GM12878 (cell line): Measurements from ENCODE around the gene SKAP1. TPM values are rescaled to one million over a fixed set of nuclear protein-coding genes. Genes with fewer than 3 reads are reported as not detected.

ENCODE experiments used
- ATAC-seq: fragments of 200-7000 bp; cut with Tn5 transposase; 3 replicates; pipeline ENCODE4 v1.9.1; 2020; ENCODE audit warnings: mild to moderate bottlenecking, moderate library complexity
- BruUV-seq: library from RNA; stranded (reverse); fragments of 400-500 nt; replicated peaks from 2 replicates; lab custom pipeline; 2021; lab: Mats Ljungman, UMichigan
- CTCF ChIA-PET: fragments of 300-600 bp; sonication (Branson Sonifier 250); formaldehyde crosslinking; extraction: SDS; loops from one replicate; lab custom pipeline; 2021; ENCODE audit warnings: inconsistent platforms; lab: Yijun Ruan, JAX
- POLR2A ChIA-PET: fragments of 350-600 bp; formaldehyde crosslinking; extraction: SDS; loops from one replicate; lab custom pipeline; 2021; ENCODE audit warnings: inconsistent platforms; lab: Charles Lee
- RAD21 ChIA-PET: fragments of 300-600 bp; sonication (Branson Sonifier 250); formaldehyde crosslinking; loops from one replicate; lab custom pipeline; 2023; ENCODE audit warnings: antibody characterized with exemption; ENCODE audit not compliant: unreplicated experiment; lab: Charles Lee
- SMC1A ChIA-PET: fragments of 300-600 bp; sonication (Branson Sonifier 250); formaldehyde crosslinking; loops from one replicate; lab custom pipeline; 2023; ENCODE audit not compliant: unreplicated experiment, uncharacterized antibody; lab: Charles Lee
- DNase-seq: peaks from one replicate; pipeline ENCODE4 v3.0.0-alpha.2; 2011; ENCODE audit warnings: low read depth, low spot score
- FAIRE-seq: peaks from 3 replicates; lab custom pipeline; 2011; peaks lifted over from hg19 to GRCh38; lab: Jason Lieb, UNC
- H2AFZ ChIP-seq: 2 replicates; pipeline ENCODE4 v1.6.0; 2011; ENCODE audit warnings: low read depth, low read length, control low read depth; ENCODE audit not compliant: control insufficient read depth
- H3K27ac ChIP-seq: 2 replicates; pipeline ENCODE4 v1.5.1; 2011; ENCODE audit warnings: control low read depth; ENCODE audit not compliant: control insufficient read depth, insufficient read depth
- H3K27me3 ChIP-seq, 2 experiments: replicated peaks in 1 of 2; 2 replicates each; pipeline versions ENCODE4 v1.6.0 to v1.6.1; 2011; ENCODE audit warnings: low read length in 1 of 2; ENCODE audit not compliant: control insufficient read depth in 2 of 2, insufficient read depth in 2 of 2
- H3K36me3 ChIP-seq, 2 experiments: 2 replicates each; pipeline ENCODE4 v1.5.1; 2011; ENCODE audit warnings: low read length in 1 of 2; ENCODE audit not compliant: control insufficient read depth in 2 of 2, insufficient read depth in 2 of 2
- H3K4me1 ChIP-seq: 2 replicates; pipeline ENCODE4 v1.6.1; 2011; ENCODE audit warnings: mild to moderate bottlenecking, low read length, moderate library complexity, mixed read lengths; ENCODE audit not compliant: control insufficient read depth, insufficient read depth
- H3K4me2 ChIP-seq: 2 replicates; pipeline ENCODE4 v1.6.0; 2011; ENCODE audit warnings: control low read depth; ENCODE audit not compliant: control insufficient read depth, insufficient read depth
- H3K4me3 ChIP-seq: fragments of 200-600 bp; sonication (generic); 2 replicates; pipeline ENCODE4 v1.5.1; 2016
- H3K79me2 ChIP-seq: 2 replicates; pipeline ENCODE4 v1.6.0; 2011; ENCODE audit warnings: low read length; ENCODE audit not compliant: control insufficient read depth, insufficient read depth
- H3K9ac ChIP-seq: 2 replicates; pipeline ENCODE4 v1.8.0; 2011; ENCODE audit warnings: low read length, control low read depth, mixed read lengths; ENCODE audit not compliant: control insufficient read depth, insufficient read depth
- H3K9me3 ChIP-seq: replicated peaks from 3 replicates; pipeline ENCODE4 v1.5.1; 2011; ENCODE audit warnings: mild to moderate bottlenecking, low read length; ENCODE audit not compliant: control insufficient read depth, insufficient read depth
- H4K20me1 ChIP-seq: 2 replicates; pipeline ENCODE4 v1.6.0; 2011; ENCODE audit not compliant: control insufficient read depth, insufficient read depth
- BCL11A ChIP-seq: IDR thresholded peaks from 2 replicates; pipeline ENCODE4 v1.6.1; 2011; ENCODE audit warnings: low read depth, low read length
- BHLHE40 ChIP-seq, 2 experiments: fragments of 450-650 bp in 1 of 2; IDR thresholded peaks; 2 replicates each; pipeline ENCODE4 v1.6.1; 2011 to 2017; ENCODE audit warnings: low read depth in 2 of 2, borderline replicate concordance in 1 of 2, improper control_type of control experiment in 1 of 2, low read length in 1 of 2, mild to moderate bottlenecking in 1 of 2
- BMI1 ChIP-seq: fragments of 450-650 bp; IDR thresholded peaks from 2 replicates; pipeline ENCODE4 v1.6.1; 2016; ENCODE audit warnings: mild to moderate bottlenecking, moderate library complexity, borderline replicate concordance
- CHD1 ChIP-seq: IDR thresholded peaks from 2 replicates; pipeline ENCODE4 v1.6.1; 2012; ENCODE audit warnings: low read depth, low read length, improper control_type of control experiment
- CREM ChIP-seq: IDR thresholded peaks from 2 replicates; pipeline ENCODE4 v1.6.1; 2014; ENCODE audit warnings: antibody characterized with exemption, low read depth
- FOS ChIP-seq: IDR thresholded peaks from 3 replicates; pipeline ENCODE4 v1.6.1; 2011; ENCODE audit warnings: borderline replicate concordance; ENCODE audit not compliant: insufficient read length; ENCODE audit errors: extremely low read depth
- GATAD2B ChIP-seq: fragments of 450-650 bp; conservative IDR thresholded peaks from 2 replicates; pipeline ENCODE4 v1.6.1; 2017; ENCODE audit warnings: low read depth, mild to moderate bottlenecking, moderate library complexity
- MEF2A ChIP-seq: IDR thresholded peaks from 2 replicates; pipeline ENCODE4 v1.6.1; 2011; ENCODE audit warnings: low read depth, mild to moderate bottlenecking, low read length, moderate library complexity; ENCODE audit not compliant: insufficient read depth
- MYB ChIP-seq: fragments of 150-350 bp; IDR thresholded peaks from 2 replicates; pipeline ENCODE4 v1.6.1; 2014; ENCODE audit warnings: mild to moderate bottlenecking, low read depth, low read length, borderline replicate concordance
- NFIC ChIP-seq: IDR thresholded peaks from 2 replicates; pipeline ENCODE4 v1.6.1; 2012; ENCODE audit warnings: low read depth, mild to moderate bottlenecking, inconsistent platforms, low read length, moderate library complexity
- NRF1 ChIP-seq: conservative IDR thresholded peaks from 2 replicates; pipeline ENCODE4 v1.6.1; 2011; ENCODE audit warnings: mild to moderate bottlenecking, low read depth, low read length, improper control_type of control experiment
- PAX5 ChIP-seq: IDR thresholded peaks from 2 replicates; pipeline ENCODE4 v1.6.1; 2011; ENCODE audit warnings: low read depth, low read length, borderline replicate concordance
- RAD51 ChIP-seq: fragments of 450-650 bp; IDR thresholded peaks from 2 replicates; pipeline ENCODE4 v1.6.1; 2016; ENCODE audit warnings: moderate library complexity, mild to moderate bottlenecking, inconsistent platforms
- RUNX3 ChIP-seq: IDR thresholded peaks from 2 replicates; pipeline ENCODE4 v1.6.1; 2012; ENCODE audit warnings: low read length, inconsistent platforms
- SIN3A ChIP-seq: IDR thresholded peaks from 2 replicates; pipeline ENCODE4 v1.6.1; 2012; ENCODE audit warnings: low read depth, low read length, improper control_type of control experiment
- STAT1 ChIP-seq: fragments of 450-650 bp; conservative IDR thresholded peaks from 2 replicates; pipeline ENCODE4 v1.6.1; 2014; ENCODE audit warnings: antibody characterized with exemption, mild to moderate bottlenecking
- TCF7 ChIP-seq: IDR thresholded peaks from 2 replicates; pipeline ENCODE4 v1.6.1; 2014; ENCODE audit warnings: antibody characterized with exemption, borderline replicate concordance
- WGBS: methylation state at CpG from one replicate; pipeline ENCODE4 v1.1.6; 2016; ENCODE audit warnings: low lambda C conversion rate; ENCODE audit not compliant: insufficient replicate concordance, insufficient coverage; ENCODE audit errors: missing lambda C conversion rate; 5-methylcytosine and 5-hydroxymethylcytosine counted together
- in situ Hi-C: fragments of 300-500 bp; cut with MboI; formaldehyde crosslinking; loops from 9 replicates; pipeline ENCODE4 v1.14.3; 2018; ENCODE audit warnings: mixed read lengths
- intact Hi-C: fragments of 100-400 bp; cut with micrococcal nuclease; formaldehyde crosslinking; loops from one replicate; pipeline ENCODE4 v1.14.2; 2022; ENCODE audit not compliant: unreplicated experiment
- polyA plus RNA-seq, 11 experiments: library from polyadenylated mRNA; depleted of rRNA in 4 of 11; unstranded in 6 of 11; stranded (reverse) in 5 of 11; fragments of >200 nt; fragmentation: Nextera tagmentation in 4 of 11; fragmentation: Illumina TruSeq in 1 of 11; extraction: Ambion mirVana in 4 of 11; extraction: Trizol in 1 of 11; gene quantifications; 1 replicate in 1 of 11; 2 replicates in 10 of 11; pipeline versions ENCODE4 v1.2.1 to v1.2.3, GENCODE V29; 2011 to 2016; ENCODE audit warnings: inconsistent platforms in 2 of 11, missing spikeins in 2 of 11, low read depth in 1 of 11
- total RNA-seq, 4 experiments: library from RNA; depleted of rRNA in 3 of 4; stranded (reverse); fragments of >200 nt in 3 of 4; fragmentation: Illumina TruSeq in 1 of 4; extraction: Trizol in 1 of 4; gene quantifications; 2 replicates each; pipeline versions ENCODE4 v1.2.1 to v1.2.3, GENCODE V29; 2013 to 2021

Gene SKAP1
- total and polyA plus RNA-seq, 10 of the 15 experiments (the other 5 are each of a cell fraction or from before 2014, with no cell fraction given) = 17.1 to 97.6 (median 35.9) TPM

- Histone ChIP-seq H4K20me1 (no peaks in the 10 kb centered on the region), H3K9me3 (no peaks in the 10 kb centered on the region), H3K9ac (no peak overlapping the region), H3K4me3 (no peak overlapping the region), H2AFZ (no peak overlapping the region), H3K4me2 (no peak overlapping the region), H3K36me3 (no peaks in the 10 kb centered on the region), H3K79me2 (no peaks in the 10 kb centered on the region), H3K27ac (no peak overlapping the region), H3K4me1 (peaks cover 13% of the 10 kb centered on the region), H3K27me3 (no peaks in the 10 kb centered on the region)
- no peak for TF ChIP-seq BCL11A
- TF ChIP-seq RUNX3 = no peak
- TF ChIP-seq MYB = no peak
- no peak for TF ChIP-seq RAD51
- TF ChIP-seq NRF1 = no peak
- no peak for TF ChIP-seq BMI1
- no peak for TF ChIP-seq STAT1
- no peak for TF ChIP-seq MEF2A
- TF ChIP-seq FOS = no peak
- no peak for TF ChIP-seq PAX5
- no peak for TF ChIP-seq BHLHE40 (IDR thresholded peaks at IDR 0.05; ENCODE audit: borderline replicate concordance in 1 of 2, low read depth in 2 of 2, low read length in 1 of 2)
- TF ChIP-seq TCF7 = no peak
- no peak for TF ChIP-seq CREM
- no peak for TF ChIP-seq CHD1
- no peak for TF ChIP-seq GATAD2B
- TF ChIP-seq NFIC = no peak
- no peak for TF ChIP-seq SIN3A
- in situ Hi-C loops (no loop called here), intact Hi-C loops (no loop called here)
- FAIRE-seq (no peak), ATAC-seq (no peak), DNase-seq (no peak)
- CTCF ChIA-PET = interaction anchor here (0.7 to 5.3 kb wide), 5 partner anchors 13 to 206 kb away, joined by 3 to 29 read pairs (median 3); no protein-coding TSS in a partner anchor
- BruUV-seq = no TSS peak
- SMC1A ChIA-PET = interaction anchor here (0.6 to 4.5 kb wide), 5 partner anchors 16 to 296 kb away, joined by 3 to 20 read pairs (median 6); no protein-coding TSS in a partner anchor
- 82% methylated on average over 3 of the region's 3 CpGs for WGBS
- RAD21 ChIA-PET = interaction anchor here (1.0 to 1.2 kb wide), 3 partner anchors 14 to 136 kb away, joined by 3 to 4 read pairs (median 3); no protein-coding TSS in a partner anchor
- POLR2A ChIA-PET = interaction anchor here (0.7 to 1.0 kb wide), 2 partner anchors 9 to 109 kb away, joined by 3 to 4 read pairs; no protein-coding TSS in a partner anchor
These were observed 39.2 kb upstream of the SKAP1 start for GRCh38 chr17:48469227-48469626.
